Stimulated activated CD4-positive, alpha-beta T cell treated with anti-CD3 and anti-CD28 coated beads, Interleukin-12 subunit alpha, Interleukin-12 subunit beta, amount 100 ng/mL, for 48 hours (primary cell): ENCODE measurements around the gene PRPF40B.

ENCODE experiments used
- DNase-seq, 3 donors: peaks; one replicate each; pipeline ENCODE4 v3.0.0-alpha.2; 2020; ENCODE audit warnings: low read depth in 2 of 3, low spot score in 1 of 3

PRPF40B gene

GRCh38 chr12:49655595-49656236 is 32.4 kb downstream of the PRPF40B start:
- DNase-seq, result no peak

- DNase-seq, result no peak
These were observed 34.9 kb downstream of the PRPF40B start for GRCh38 chr12:49658276-49658675.

- DNase-seq, result no peak
These were observed 36.4 kb downstream of the PRPF40B start for GRCh38 chr12:49659753-49660152.

GRCh38 chr12:49661191-49661590 is 37.8 kb downstream of the PRPF40B start:
- peak in 1 of 3 donors; percentile 33 for DNase-seq

GRCh38 chr12:49661746-49662145 is 38.4 kb downstream of the PRPF40B start:
- no peak for DNase-seq

- DNase-seq, result peak; percentile 47 to 57 (median 53)
These were observed 39.9 kb downstream of the PRPF40B start for GRCh38 chr12:49662998-49663843.

- no peak for DNase-seq
These were observed 40.8 kb downstream of the PRPF40B start for GRCh38 chr12:49664167-49664566.

DNA sequence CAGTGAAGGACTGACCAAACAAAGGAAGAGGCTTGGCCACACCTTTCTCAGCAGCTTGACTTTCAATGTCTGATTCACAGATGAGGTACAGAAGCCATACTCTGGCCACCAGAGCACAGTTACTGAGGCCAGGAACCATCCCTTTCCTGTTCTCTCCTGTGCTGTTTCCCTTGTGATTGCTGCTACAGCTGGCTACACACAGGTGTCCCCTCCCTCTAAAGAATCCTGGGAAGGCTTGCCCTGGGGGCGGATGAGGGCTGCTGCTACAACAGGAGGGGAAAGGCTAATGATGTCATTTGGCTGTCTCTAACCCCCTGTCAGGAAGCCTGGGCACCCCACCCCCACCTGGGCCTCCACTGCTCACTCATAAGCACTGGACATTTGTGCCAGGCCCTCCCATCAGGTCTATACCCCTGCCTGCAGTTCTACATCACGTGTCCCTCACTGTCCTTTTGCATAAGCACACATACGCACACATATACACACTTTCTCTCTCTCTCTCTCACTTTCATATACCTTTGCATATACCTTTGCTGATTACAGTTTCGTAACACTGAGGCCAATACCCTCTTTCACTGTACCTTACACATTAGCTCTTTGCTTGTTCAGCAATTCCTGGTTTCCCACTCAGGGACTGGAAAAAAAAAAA is 41.4 kb downstream of the PRPF40B start:
- no peak for DNase-seq

DNA sequence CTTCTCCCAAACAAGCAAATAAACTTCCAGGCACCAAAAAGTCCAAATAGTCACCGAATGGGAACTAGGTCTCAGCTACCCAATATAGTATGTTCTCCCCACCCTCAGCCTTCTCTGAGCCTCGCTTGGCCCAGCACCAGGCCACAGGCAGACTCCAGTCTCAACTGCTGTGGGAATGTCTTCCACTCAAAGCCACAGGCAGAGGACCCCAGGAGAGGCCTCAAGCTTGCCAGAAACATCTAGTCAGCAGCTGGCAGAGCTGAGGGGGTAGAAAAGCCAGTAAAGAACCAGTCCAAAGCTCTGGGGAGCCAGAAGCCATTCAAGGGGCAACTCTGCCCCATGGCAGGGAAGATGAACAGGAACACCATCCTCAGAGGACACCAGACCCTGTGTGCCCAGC is 42.0 kb downstream of the PRPF40B start:
- no peak for DNase-seq

DNA sequence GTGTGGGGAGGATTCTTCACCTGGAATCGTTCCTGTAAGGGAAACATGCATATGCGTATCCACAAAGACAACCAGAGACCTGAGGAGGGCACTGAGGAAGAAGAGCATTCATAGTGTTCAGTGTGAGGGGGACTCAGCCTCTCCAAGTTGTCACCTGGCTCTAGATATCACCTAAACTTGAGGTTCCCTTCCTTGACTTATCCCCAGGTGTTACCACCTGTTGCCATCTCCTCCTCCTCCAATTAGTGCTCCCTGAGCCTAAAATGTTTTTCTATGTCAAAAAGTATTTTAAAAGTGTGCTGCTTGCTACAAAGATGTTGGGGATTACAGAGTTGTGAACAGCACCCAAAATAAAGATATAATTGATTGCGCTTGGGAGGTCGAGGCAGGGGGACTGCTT is 42.8 kb downstream of the PRPF40B start:
- DNase-seq, result no peak

GRCh38 chr12:49667325-49668090 is 44.1 kb downstream of the PRPF40B start:
- DNase-seq, result no peak

- no peak for DNase-seq
These were observed 46.4 kb downstream of the PRPF40B start for GRCh38 chr12:49669796-49670195.

- peak; percentile 30 to 36 (median 35) for DNase-seq
These were observed 47.8 kb downstream of the PRPF40B start for GRCh38 chr12:49671031-49671765.

- DNase-seq, result no peak
These were observed 49.2 kb downstream of the PRPF40B start for GRCh38 chr12:49672301-49673217.

GRCh38 chr12:49673446-49674317 is 50.3 kb downstream of the PRPF40B start:
- no peak for DNase-seq

- no peak for DNase-seq
These were observed 51.1 kb downstream of the PRPF40B start for GRCh38 chr12:49674318-49674981.

- DNase-seq, result no peak
These were observed 51.8 kb downstream of the PRPF40B start for GRCh38 chr12:49675137-49675536.

DNA sequence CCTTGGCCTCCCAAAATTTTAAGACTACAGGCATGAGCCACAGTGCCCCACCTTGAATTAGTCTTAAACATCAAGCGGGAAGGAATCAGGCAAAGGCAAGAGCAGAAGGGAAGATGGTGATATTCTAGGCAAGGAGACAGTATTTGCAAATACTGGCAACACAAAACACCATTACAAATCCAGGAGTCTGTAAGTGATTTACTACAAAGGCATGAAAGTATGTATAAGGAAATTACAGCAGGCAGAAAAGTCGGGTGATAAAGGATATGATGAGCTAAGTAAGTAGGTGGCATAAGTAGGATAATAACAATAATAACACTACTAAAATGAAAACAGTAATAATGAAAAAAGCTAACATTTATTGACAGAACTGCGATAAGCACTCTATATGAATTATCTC is 55.4 kb downstream of the PRPF40B start:
- no peak for DNase-seq
